ES-I3 (cell line): Measurements from ENCODE around the gene TENT4B.

Source experiments
- H3K36me3 ChIP-seq: 2 replicates; pipeline ENCODE4 v1.6.1; 2013; ENCODE audit warnings: mild to moderate bottlenecking, low read length, control low read depth, moderate library complexity; ENCODE audit not compliant: insufficient read depth
- H3K4me1 ChIP-seq: 2 replicates; pipeline ENCODE4 v1.6.1; 2013; ENCODE audit warnings: mild to moderate bottlenecking, control low read depth, low read length; ENCODE audit not compliant: insufficient read depth
- H3K9ac ChIP-seq: 2 replicates; pipeline ENCODE4 v1.6.1; 2013; ENCODE audit warnings: low read depth, mild to moderate bottlenecking, low read length, moderate library complexity
- H3K9me3 ChIP-seq: 2 replicates; pipeline ENCODE4 v1.6.1; 2013; ENCODE audit warnings: mild to moderate bottlenecking, low read length, moderate library complexity; ENCODE audit not compliant: control insufficient read depth, insufficient read depth

Gene TENT4B

DNA sequence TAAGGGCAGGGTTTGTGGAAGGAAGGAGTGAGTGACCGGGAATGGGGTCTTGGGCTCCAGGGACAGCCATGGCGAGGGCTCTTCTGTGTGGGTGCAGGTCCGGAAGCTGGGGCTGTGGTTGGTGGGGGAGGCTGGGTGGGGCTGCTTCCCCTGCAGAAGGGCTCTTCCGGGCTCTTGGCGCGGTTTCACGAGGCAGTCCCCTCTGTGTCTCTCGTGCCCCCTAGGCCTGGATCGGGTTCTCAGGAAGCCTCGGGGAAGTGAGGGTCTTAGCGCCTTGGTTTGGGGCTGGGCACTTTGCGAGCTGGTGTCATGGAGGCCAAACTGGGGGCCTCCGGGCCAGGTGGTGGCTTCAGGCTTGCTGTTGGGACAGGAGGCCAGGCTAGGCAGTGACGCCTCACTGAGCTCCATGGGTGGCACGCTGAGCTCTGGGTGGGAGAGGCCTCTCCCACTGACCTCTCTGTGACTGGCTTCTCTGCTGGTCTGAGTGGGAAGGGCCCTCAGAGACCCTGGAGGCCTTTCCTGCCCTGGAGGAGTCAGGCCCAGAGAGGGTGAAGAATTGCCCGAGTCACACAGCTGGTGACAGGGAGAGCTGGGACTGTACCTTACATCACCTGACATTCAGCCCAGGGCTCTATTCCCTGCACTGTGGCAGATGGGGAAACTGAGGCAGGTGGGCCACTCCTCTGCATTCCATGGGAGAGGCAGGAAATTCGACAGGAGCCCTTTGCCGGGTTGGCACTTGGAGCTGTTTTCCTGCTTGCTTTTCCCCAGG lies 121.4 kb downstream of the TENT4B start:
- H3K4me1 ChIP-seq: 0 out of 2 replicates have a peak, but pooled peaks cover 3% of the 10 kb centered on the region
- no peaks in the 10 kb centered on the region for H3K36me3 ChIP-seq
- no peaks in the 10 kb centered on the region for H3K9me3 ChIP-seq
- no peak overlapping the region for H3K9ac ChIP-seq

DNA sequence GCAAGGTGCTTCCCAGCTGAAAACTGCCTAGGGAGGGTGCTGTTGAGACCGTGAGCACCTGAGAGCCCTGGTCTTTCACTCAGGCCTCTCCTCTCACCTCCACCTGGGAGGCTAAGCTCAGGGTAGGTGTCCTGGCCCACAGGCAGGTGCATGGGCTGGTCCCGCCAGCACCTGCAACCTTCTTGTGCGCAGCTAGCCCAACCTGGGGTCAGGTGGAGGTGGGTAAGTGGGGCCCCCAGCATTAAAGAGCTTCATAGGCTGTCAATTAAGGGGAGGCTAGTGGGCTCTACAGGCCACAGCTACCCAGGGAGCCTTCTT lies 122.0 kb downstream of the TENT4B start:
- H3K36me3 ChIP-seq: no peaks in the 10 kb centered on the region
- no peak overlapping the region for H3K9ac ChIP-seq
- no peaks in the 10 kb centered on the region for H3K9me3 ChIP-seq
- 0 out of 2 replicates have a peak, but pooled peaks cover 3% of the 10 kb centered on the region for H3K4me1 ChIP-seq

DNA sequence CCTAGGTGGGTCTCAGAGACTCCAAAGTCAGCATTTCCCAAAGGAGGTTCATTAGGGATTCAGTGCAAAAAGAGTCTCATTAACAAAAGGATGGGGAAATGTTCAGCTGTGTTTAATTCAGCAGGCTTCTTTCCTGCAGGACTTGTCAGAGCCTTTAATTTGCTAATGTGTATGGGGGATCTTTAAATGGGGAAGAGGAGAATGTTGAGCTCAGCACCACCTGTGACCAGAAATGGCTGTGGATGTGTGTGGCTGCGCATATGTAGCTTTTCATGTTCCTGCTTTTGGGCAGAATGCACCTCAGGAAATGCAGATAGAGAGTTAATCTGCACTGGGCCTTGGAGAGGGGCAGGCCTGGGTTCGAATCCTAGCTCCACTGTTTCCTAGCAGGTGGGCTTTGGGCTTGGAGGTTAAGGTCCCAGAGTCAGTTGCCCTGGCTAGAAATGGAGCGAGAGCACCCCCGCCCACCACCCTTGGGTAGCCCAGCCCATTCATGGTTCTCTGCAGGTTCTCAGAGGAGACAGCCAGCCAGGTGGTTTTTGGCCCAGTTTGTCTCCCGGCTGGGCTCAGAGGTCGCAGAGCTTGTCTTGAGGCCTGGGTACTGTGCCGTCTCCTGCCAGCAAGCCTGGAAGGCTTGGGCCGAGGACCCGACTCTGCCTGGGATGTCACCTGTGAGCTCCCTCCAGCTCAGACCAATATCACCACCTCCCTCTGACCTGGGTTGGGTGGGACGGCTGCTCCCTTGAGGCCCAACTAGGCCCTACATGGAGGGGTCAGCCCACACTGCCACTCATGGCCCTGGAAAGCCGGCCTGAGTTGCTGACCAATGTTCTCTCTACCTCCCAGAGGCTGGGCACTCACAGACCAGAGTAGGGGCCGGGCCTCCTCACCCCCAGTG lies 122.6 kb downstream of the TENT4B start:
- Histone ChIP-seq H3K9ac (no peak overlapping the region), H3K9me3 (no peaks in the 10 kb centered on the region), H3K4me1 (0 out of 2 replicates have a peak, but pooled peaks cover 3% of the 10 kb centered on the region), H3K36me3 (no peaks in the 10 kb centered on the region)

DNA sequence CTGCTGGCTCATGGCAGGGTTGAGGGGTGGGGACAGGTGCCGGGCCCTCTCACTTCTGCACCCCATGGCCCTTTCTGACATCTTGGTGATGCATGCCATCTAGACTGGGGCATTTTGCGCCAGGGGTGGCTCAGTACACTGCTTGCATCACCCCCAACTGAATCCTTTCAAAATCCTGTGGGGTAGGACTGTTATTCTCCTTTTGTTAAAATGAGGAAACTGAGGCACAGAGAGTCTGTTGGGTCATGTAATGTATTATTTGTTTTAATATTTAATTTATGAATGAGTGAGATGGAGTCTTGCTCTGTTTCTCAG lies 123.2 kb downstream of the TENT4B start:
- Histone ChIP-seq H3K36me3 (no peaks in the 10 kb centered on the region), H3K4me1 (0 out of 2 replicates have a peak, but pooled peaks cover 3% of the 10 kb centered on the region), H3K9ac (no peak overlapping the region), H3K9me3 (no peaks in the 10 kb centered on the region)

DNA sequence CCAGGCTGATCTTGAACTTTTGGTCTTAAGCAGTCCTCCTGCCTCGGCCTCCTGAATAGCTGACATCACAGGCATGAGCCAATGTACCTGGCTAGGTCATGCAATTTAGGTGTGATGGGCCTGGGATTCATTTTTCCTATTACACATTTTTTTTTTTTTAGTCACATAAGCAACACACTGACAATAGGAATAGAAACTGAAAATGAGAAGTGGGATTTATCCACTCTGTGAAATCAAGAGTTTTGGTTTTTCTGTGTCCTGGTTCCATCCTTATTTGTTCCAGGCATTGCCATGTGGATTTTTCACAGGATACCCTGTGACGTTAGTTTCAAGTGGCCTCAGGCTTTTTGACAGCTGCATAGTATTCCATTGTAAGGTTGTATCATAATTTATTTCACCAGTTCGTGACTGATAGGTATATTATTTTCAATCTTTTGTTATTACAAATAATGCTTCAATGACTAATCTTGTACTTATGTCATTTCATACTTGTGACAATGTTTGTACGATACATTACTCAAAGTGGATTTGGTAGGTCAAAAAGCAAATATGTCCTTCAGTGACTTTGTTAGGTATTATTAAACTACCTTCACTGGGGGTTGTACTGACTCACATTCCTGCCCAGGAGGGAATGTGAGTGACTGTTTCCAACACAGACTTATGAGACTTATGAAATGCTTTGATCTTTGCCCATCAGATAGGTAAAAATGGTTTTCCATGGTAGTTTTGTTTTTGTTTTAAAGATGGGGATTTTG lies 123.9 kb downstream of the TENT4B start:
- Histone ChIP-seq H3K36me3 (no peaks in the 10 kb centered on the region), H3K9me3 (no peaks in the 10 kb centered on the region), H3K4me1 (0 out of 2 replicates have a peak, but pooled peaks cover 3% of the 10 kb centered on the region), H3K9ac (no peak overlapping the region)

DNA sequence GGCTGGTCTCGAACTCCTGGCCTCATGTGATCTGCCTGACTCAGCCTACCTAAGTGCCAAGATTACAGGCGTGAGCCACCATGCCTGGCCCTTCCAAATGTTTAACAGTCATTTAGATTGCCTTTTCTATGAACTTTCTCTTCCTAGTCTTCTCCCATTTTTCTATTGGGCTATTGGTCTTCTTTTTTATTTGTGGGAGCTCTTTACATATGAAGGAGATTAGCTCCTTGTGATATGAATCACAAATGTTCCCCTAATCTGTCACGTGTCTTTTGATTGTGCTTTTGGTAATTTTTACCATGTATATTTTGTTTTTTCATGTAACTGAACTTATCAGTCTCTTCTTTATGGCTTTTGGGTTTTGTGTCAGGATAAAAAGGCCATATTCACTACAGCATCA lies 125.1 kb downstream of the TENT4B start:
- 0 out of 2 replicates have a peak, but pooled peaks cover 4% of the 10 kb centered on the region for H3K4me1 ChIP-seq
- H3K9me3 ChIP-seq: no peaks in the 10 kb centered on the region
- no peak overlapping the region for H3K9ac ChIP-seq
- no peaks in the 10 kb centered on the region for H3K36me3 ChIP-seq

DNA sequence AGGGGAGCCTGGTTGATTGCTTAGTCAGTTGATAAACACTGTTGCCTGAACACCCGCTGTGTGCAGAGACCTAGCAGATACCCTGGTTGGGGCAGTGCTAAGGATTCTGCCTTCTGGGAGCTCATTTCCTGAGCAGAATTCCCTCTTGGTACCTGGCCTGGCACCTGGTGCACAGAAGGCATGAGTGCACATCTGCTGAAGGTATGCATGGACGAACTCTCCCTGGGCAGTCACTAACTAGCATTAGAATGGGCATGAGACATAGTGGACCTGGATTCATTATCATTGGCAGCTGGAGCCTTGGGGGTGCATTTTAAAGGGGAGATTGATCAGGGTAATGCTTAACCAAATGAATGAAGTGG lies 126.4 kb downstream of the TENT4B start:
- Histone ChIP-seq H3K9ac (no peak overlapping the region), H3K9me3 (no peaks in the 10 kb centered on the region), H3K4me1 (0 out of 2 replicates have a peak, but pooled peaks cover 4% of the 10 kb centered on the region), H3K36me3 (no peaks in the 10 kb centered on the region)

DNA sequence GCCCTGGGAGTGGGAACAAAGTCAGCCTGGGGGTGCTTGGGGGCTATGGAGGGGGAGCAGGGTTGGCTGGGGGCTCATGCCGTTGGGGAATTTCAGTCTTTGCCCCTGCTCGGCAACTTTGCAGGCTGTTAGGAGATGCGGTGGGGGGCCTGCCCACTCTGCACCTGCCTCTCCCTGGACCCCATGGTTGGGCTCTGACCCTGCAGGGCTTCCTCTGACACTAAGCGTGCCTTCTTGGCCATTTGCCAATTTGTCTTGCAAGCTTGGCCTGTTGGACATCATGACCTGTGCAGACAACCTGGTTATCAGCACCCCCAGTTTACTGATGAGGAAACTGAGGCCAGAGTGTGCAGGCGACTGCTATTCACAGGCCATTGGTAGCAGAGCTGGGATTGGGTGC lies 127.8 kb downstream of the TENT4B start:
- Histone ChIP-seq H3K4me1 (0 out of 2 replicates have a peak, but pooled peaks cover 4% of the 10 kb centered on the region), H3K9ac (no peak overlapping the region), H3K9me3 (no peaks in the 10 kb centered on the region), H3K36me3 (no peaks in the 10 kb centered on the region)
